GM03348 (cell line): ENCODE measurements around the gene STT3B.

Experiments
- DNase-seq: peaks from one replicate; pipeline ENCODE4 v3.0.0; 2012; ENCODE audit warnings: low spot score

The STT3B gene

DNA sequence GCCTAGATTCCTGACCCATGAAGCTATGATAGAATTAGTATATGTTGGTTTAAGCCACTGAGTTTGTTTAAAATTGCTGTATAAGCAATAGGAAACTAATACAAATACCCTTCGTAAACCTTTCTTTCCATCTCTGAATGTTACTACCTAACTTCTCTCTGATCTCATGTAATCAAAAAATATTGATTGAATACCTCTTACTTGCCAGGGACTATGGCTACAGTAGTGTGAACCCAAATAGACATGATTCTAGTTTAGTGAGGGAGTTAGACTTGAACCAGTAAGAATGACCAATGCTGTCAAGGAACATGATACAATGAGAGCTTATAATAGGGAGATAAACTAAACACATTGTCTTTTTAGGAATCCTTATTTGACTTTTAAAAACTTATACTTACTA lies 19.4 kb downstream of the STT3B start:
- no peak for DNase-seq

GRCh38 chr3:31553258-31553657 lies 20.5 kb downstream of the STT3B start:
- DNase-seq = no peak

- no peak for DNase-seq
These were observed 22.5 kb downstream of the STT3B start for GRCh38 chr3:31555204-31555603.

- no peak for DNase-seq
These were observed 27.3 kb downstream of the STT3B start for GRCh38 chr3:31559872-31560534.

DNA sequence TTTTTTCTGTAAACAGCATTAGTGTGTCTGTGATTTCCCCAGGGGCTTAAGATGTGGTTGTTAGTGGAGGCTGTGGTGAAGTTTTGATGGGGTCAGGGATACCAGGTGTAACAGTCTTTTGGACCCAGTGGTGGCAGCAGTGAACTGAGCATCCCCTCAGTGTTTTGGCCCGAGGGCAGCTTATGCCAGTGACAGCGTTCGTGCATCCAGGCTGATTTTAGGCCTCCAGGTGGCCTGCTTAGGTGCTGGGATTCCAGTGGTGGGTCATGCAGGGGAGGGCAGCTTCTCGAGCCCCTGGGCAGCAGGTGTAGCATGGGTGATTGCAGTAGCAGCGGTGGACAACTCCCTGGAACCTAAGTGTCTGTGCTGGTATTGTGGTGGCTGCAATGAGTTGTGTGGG lies 29.2 kb downstream of the STT3B start:
- no peak for DNase-seq

DNA sequence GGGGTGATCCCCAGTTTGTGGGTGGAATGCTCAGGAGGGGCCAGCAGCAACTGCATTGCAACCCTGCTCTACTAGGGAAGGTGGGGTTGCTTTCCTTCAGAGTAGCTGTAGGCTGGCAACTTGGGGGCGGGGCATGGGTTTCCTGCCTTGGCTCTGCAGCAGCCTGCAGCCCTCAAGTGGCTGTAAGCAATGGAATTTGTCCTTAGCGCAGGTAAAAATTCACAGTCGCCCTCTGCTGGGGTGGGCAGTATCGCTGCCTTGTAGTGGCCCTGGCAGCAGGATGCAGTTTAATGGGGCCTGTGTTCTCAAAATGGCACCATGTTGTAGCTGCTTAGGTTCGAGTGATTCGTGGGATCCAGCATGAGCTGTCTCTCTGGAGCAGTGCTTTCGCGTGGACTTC lies 29.8 kb downstream of the STT3B start:
- DNase-seq = no peak

DNA sequence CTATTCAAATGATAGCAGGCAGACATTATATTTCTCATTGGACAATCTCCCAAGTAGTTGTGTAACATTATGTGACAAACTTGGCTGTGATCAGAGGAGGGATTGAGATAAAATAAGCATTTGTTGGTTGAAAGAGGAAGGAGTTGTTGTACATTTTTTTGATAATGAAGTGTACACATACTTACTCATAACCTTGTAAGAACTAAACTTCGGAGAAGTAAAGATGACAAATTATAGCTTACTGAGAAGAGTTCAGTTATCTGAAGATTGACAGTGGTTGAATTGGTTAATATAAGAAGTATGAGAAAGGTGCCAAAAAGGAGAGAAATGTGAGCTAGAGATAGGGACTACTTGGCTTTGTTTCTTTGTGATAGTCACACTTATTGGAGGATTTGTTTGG lies 32.6 kb downstream of the STT3B start:
- no peak for DNase-seq

DNA sequence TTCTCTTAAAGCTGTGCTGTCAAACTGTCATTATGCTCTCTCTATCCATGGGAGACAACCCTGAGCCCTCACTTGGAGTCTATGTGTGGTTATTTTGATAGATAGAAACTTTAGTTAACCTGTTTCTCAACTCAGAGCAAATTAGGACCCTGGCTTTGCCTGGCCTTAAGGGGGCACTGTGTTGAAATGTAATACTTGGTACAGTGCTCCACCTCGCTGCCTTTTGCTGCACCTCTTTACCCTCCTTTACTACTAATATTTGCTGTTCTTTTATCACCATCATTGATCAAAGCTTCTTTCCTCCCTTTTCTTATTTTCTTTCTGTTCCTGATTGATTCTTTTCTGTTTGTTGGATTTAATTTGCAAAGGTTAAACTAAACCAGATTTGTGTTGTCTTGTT lies 34.3 kb downstream of the STT3B start:
- no peak for DNase-seq

GRCh38 chr3:31568649-31569048 lies 35.9 kb downstream of the STT3B start:
- no peak for DNase-seq

DNA sequence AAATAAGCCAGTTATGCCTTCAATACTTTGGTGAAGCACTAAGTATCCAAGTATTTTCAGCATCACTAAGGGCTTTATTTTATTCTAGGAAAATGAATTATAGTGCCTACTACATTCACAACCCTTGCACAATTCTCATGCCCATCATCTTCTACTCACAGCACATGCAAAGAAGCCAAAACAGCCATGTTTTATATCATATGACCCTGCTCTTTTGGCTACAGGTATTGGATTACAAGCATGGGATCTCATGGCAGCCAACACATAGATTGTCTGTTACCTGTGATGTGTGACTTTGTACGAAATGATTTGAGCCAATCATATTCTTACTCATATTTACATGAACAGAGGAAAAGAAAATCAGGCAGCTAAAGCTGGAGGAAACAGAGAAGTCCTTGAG lies 38.6 kb downstream of the STT3B start:
- no peak for DNase-seq

- DNase-seq = no peak
These were observed 39.7 kb downstream of the STT3B start for GRCh38 chr3:31572236-31573004.

DNA sequence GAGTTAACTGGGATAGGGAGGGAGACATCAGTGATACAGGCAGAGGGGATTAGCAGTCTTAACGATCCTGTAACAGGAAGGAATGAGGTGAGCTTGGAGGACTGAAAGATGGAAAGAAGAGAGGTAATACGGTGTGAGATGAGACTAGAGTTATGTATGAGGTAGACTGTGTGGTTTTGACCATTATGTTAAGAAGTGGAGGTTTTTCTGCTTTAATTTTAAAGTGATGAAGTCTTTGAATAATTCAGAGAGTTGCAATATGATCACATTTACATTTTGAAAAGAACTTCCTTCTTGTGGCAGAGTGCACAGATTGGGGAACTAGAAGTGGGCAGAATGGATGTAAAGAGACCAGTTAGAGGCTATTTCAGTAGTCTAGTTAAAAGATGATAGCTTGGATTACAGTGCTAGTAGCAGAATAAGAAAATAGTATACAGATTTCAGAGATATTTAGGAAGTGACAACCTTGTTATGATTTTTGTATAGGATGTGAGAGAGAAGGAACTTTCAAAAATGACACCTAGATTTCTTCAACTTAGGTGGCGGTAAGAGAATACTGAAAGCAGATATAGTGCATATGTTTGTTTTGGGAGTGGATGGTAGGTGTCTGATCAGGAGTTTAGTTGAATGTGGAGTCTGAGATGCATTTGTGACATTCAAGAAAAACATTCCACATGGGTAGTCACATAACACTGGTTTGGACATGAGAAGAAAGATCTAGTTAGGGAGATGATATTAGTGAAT lies 40.5 kb downstream of the STT3B start:
- DNase-seq = no peak

- DNase-seq = no peak
These were observed 42.7 kb downstream of the STT3B start for GRCh38 chr3:31575448-31575847.

- DNase-seq = no peak
These were observed 43.8 kb downstream of the STT3B start for GRCh38 chr3:31576521-31576920.

DNA sequence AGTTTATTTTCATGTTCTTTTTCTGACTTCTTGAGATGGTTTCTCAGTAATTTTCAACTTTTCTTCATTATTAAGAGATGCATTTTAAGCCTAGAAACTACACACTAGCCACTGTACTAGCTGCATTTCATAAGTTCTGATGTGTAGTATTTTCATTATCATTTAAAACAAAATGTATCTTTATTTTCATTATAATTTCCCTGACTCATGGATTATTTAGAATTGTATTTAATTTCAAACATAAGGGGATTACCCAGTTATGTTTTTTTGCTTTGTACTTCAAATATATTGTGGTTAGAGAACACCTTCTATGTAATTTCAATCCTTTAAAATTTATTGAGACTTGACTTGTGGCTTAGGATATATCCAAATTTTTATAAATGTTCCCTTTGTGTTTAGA lies 44.5 kb downstream of the STT3B start:
- DNase-seq = no peak

- DNase-seq = no peak
These were observed 47.1 kb downstream of the STT3B start for GRCh38 chr3:31579828-31580227.

GRCh38 chr3:31580645-31581044 lies 47.9 kb downstream of the STT3B start:
- DNase-seq = no peak

- no peak for DNase-seq
These were observed 48.9 kb downstream of the STT3B start for GRCh38 chr3:31581660-31582059.

DNA sequence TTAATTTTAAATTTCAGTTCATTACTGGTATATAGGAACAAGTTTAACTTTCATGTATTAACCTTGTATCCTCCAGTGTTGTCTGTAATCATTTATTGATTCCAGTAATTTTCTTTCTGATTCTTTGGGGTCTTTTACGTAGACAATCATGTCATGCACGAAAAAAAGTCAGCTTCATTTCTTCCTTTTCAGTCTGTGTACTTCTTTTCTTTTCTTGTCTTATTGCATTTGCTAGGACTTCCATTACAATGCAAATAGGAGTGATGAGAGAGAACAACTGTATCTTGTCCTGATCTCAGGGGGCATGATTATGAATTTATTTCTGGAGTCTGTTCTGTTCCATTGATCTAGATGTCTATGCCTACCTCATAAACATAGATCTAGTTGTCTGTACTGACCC lies 56.5 kb downstream of the STT3B start:
- no peak for DNase-seq

GRCh38 chr3:31590650-31591049 lies 57.9 kb downstream of the STT3B start:
- DNase-seq = no peak

GRCh38 chr3:31592764-31593163 lies 60.0 kb downstream of the STT3B start:
- no peak for DNase-seq

GRCh38 chr3:31596176-31596575 lies 63.5 kb downstream of the STT3B start:
- no peak for DNase-seq

DNA sequence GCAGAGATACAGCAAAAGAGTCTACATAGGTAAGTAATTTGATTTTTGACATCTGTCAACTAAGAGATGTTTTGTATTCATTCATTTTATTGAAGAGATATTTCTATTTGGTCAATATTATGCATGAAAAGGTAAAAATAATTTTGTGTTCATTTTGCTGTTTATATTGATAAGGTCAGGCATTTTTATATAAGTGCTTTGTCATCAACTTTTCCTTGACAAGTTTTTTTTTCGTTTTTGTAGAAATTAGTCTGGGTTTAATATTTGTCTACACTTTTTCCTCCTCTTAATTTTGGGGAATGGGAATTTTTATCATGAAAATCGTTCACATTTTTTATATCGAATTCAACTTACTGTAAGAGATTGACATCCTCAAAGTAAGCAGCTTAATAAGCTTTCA lies 67.7 kb downstream of the STT3B start:
- DNase-seq = no peak
